ENCODE data around the gene NCOA7. TPM values are rescaled to one million over a fixed set of nuclear protein-coding genes. Genes with fewer than 3 reads are reported as not detected.
A peak's percentile ranks its signal among the peaks of the same experiment; 100 is the strongest.

The NCOA7 gene
- total and polyA plus RNA-seq, 10 of the 15 experiments (the other 5 are each of a cell fraction or from before 2014, with no cell fraction given): 18.9 to 50.3 (median 34.2) TPM

DNA sequence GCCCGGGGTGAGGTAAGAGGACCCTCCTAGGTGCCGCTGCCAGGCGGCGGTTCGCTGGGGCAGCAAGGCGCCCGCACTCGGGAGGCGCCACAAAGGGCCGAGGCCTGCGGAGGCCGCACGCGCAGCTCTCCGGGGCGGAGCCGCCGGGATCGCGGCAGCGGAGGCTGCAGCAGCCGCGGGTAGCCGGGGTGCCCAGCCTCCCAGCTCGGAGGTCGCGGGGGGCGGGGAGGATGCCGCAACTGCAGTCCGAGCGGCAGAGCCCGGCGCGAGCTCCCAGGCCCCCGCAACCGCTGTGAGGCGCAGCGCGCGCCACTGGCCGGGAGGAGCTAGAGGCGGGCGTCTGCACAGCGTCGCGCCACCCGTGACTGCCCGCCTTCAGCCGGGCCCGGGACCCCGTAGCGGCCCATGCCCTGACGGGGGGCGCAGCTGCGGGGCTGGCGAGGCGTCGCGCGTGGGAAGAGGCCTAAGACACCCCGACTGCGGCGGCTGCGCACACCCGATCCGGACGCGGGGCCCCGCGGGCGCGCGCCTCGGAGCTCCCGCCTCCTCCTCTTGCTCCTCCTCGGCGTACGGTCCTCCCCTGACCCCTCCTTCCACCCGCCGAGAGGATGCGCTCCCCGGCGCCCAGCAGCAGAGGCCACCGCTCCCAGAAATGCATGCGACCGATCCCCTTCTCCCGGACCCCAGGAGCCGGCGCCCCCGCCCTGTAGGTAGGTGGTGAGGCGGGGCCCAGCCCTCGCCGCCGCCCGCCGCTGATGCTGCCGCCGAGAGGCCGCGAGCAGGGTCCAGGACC, at the start of gene NCOA7 (continued):
- TF ChIP-seq, protein P1, sequence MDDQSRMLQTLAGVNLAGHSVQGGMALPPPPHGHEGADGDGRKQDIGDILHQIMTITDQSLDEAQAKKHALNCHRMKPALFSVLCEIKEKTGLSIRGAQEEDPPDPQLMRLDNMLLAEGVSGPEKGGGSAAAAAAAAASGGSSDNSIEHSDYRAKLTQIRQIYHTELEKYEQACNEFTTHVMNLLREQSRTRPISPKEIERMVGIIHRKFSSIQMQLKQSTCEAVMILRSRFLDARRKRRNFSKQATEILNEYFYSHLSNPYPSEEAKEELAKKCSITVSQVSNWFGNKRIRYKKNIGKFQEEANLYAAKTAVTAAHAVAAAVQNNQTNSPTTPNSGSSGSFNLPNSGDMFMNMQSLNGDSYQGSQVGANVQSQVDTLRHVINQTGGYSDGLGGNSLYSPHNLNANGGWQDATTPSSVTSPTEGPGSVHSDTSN (IDR thresholded peaks at IDR 0.05; ENCODE audit: insufficient replicate concordance, low read depth, low read length): no peak
- no peak for TF ChIP-seq NFYA (IDR thresholded peaks at IDR 0.05; ENCODE audit: borderline replicate concordance, low read depth, low read length)
- TF ChIP-seq RBBP5 (conservative IDR thresholded peaks at IDR 0.05): no peak
- no peak for TF ChIP-seq SMAD1 (IDR thresholded peaks at IDR 0.05; ENCODE audit: low read depth, partially characterized antibody)
- TF ChIP-seq, protein P2, sequence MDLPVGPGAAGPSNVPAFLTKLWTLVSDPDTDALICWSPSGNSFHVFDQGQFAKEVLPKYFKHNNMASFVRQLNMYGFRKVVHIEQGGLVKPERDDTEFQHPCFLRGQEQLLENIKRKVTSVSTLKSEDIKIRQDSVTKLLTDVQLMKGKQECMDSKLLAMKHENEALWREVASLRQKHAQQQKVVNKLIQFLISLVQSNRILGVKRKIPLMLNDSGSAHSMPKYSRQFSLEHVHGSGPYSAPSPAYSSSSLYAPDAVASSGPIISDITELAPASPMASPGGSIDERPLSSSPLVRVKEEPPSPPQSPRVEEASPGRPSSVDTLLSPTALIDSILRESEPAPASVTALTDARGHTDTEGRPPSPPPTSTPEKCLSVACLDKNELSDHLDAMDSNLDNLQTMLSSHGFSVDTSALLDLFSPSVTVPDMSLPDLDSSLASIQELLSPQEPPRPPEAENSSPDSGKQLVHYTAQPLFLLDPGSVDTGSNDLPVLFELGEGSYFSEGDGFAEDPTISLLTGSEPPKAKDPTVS (IDR thresholded peaks at IDR 0.05; ENCODE audit: low read depth, low read length): no peak
- TF ChIP-seq EED (IDR thresholded peaks at IDR 0.05; ENCODE audit: low read depth): no peak
- TF ChIP-seq, protein P3, sequence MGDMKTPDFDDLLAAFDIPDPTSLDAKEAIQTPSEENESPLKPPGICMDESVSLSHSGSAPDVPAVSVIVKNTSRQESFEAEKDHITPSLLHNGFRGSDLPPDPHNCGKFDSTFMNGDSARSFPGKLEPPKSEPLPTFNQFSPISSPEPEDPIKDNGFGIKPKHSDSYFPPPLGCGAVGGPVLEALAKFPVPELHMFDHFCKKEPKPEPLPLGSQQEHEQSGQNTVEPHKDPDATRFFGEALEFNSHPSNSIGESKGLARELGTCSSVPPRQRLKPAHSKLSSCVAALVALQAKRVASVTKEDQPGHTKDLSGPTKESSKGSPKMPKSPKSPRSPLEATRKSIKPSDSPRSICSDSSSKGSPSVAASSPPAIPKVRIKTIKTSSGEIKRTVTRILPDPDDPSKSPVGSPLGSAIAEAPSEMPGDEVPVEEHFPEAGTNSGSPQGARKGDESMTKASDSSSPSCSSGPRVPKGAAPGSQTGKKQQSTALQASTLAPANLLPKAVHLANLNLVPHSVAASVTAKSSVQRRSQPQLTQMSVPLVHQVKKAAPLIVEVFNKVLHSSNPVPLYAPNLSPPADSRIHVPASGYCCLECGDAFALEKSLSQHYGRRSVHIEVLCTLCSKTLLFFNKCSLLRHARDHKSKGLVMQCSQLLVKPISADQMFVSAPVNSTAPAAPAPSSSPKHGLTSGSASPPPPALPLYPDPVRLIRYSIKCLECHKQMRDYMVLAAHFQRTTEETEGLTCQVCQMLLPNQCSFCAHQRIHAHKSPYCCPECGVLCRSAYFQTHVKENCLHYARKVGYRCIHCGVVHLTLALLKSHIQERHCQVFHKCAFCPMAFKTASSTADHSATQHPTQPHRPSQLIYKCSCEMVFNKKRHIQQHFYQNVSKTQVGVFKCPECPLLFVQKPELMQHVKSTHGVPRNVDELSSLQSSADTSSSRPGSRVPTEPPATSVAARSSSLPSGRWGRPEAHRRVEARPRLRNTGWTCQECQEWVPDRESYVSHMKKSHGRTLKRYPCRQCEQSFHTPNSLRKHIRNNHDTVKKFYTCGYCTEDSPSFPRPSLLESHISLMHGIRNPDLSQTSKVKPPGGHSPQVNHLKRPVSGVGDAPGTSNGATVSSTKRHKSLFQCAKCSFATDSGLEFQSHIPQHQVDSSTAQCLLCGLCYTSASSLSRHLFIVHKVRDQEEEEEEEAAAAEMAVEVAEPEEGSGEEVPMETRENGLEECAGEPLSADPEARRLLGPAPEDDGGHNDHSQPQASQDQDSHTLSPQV (IDR thresholded peaks at IDR 0.05): peak; percentile 33; the same call in 1 of the 2 replicates
- peak; percentile 66 for TF ChIP-seq ASH2L (IDR thresholded peaks at IDR 0.05; ENCODE audit: borderline replicate concordance, low read depth)
- TF ChIP-seq STAT3 (IDR thresholded peaks at IDR 0.05; ENCODE audit: low read depth, low read length): no peak
- no peak for TF ChIP-seq RAD21 (IDR thresholded peaks at IDR 0.05; ENCODE audit: insufficient read depth, low read depth, low read length)
- no peak for TF ChIP-seq FOXM1 (IDR thresholded peaks at IDR 0.05; ENCODE audit: low read depth, low read length)
- TF ChIP-seq POLR2AphosphoS5 (IDR thresholded peaks at IDR 0.05; ENCODE audit: low read length): peak; percentile 63; the same call in 1 of the 2 replicates
- TF ChIP-seq NBN (IDR thresholded peaks at IDR 0.05): no peak
- TF ChIP-seq LARP7 (IDR thresholded peaks at IDR 0.05): peak; percentile 96
- no peak for TF ChIP-seq MXI1 (IDR thresholded peaks at IDR 0.05; ENCODE audit: low read depth, low read length)
- TF ChIP-seq BHLHE40 (IDR thresholded peaks at IDR 0.05; ENCODE audit: borderline replicate concordance in 1 of 2, low read depth in 2 of 2, low read length in 1 of 2): peak; percentile 4 to 85; a peak in 2 of 4 replicates
- no peak for TF ChIP-seq KAT2A (conservative IDR thresholded peaks at IDR 0.05; ENCODE audit: control insufficient read depth, low read depth, low read length)
- no peak for TF ChIP-seq ESRRA (IDR thresholded peaks at IDR 0.05; ENCODE audit: low read length)
- TF ChIP-seq STAT1 (conservative IDR thresholded peaks at IDR 0.05): no peak
- TF ChIP-seq SUZ12 (IDR thresholded peaks at IDR 0.05; ENCODE audit: unreplicated experiment): no peak
- peak; percentile 78; the same call in 1 of the 2 replicates for TF ChIP-seq ZNF217 (IDR thresholded peaks at IDR 0.05)
- TF ChIP-seq, protein P4, sequence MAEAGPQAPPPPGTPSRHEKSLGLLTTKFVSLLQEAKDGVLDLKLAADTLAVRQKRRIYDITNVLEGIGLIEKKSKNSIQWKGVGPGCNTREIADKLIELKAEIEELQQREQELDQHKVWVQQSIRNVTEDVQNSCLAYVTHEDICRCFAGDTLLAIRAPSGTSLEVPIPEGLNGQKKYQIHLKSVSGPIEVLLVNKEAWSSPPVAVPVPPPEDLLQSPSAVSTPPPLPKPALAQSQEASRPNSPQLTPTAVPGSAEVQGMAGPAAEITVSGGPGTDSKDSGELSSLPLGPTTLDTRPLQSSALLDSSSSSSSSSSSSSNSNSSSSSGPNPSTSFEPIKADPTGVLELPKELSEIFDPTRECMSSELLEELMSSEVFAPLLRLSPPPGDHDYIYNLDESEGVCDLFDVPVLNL (IDR thresholded peaks at IDR 0.05; ENCODE audit: low read depth, low read length): no peak

Measured in GM12878 (cell line).